Left ventricle myocardium superior (tissue), 1 donor: Measurements from ENCODE around the gene SLC46A1. TPM values are rescaled to one million over a fixed set of nuclear protein-coding genes. Genes with fewer than 3 reads are reported as not detected.

Experiments
- ATAC-seq: fragments of 200-7000 bp; cut with Tn5 transposase; one replicate; pipeline ENCODE4 v1.9.1; 2020; ENCODE audit warnings: mild to moderate bottlenecking, moderate library complexity
- DNase-seq: peaks from one replicate; pipeline ENCODE4 v3.0.0-alpha.2; 2020
- intact Hi-C: fragments of 100-400 bp; cut with micrococcal nuclease; formaldehyde crosslinking; loops from one replicate; pipeline ENCODE4 v1.11.0; 2022
- total RNA-seq: library from RNA; stranded (reverse); fragmentation: NEBNext Ultra II Directional; extraction: Animal tissue kit (Norgen Biotek cat#: 25700); gene quantifications from one replicate; pipeline ENCODE4 v1.2.1, GENCODE V29; 2021
- donor health status: DM: no; HTN: yes; CAD: no; lungs with severe emphysema.

Gene SLC46A1
- total RNA-seq, 1 donor from 2014 or later = 7.9 TPM

GRCh38 chr17:28386391-28386790 is 19.6 kb downstream of the SLC46A1 start:
- intact Hi-C loops = no loop called here
- DNase-seq (no peak), ATAC-seq (no peak)

- no peak for DNase-seq
- no peak for ATAC-seq
- intact Hi-C loops = no loop called here
Observed at GRCh38 chr17:28385406-28385805, 20.6 kb downstream of the SLC46A1 start.

GRCh38 chr17:28385037-28385400 is 21.0 kb downstream of the SLC46A1 start:
- DNase-seq (no peak), ATAC-seq (peak; percentile 32)
- intact Hi-C loops = no loop called here

- peak; percentile 88 for ATAC-seq
- peak; percentile 65 for DNase-seq
- intact Hi-C loops = no loop called here
Observed at GRCh38 chr17:28384281-28385036, 21.6 kb downstream of the SLC46A1 start.

GRCh38 chr17:28381141-28381825 is 24.7 kb downstream of the SLC46A1 start:
- ATAC-seq (peak; percentile 35), DNase-seq (peak; percentile 49)
- intact Hi-C loops = no loop called here

- ATAC-seq = no peak
- intact Hi-C loops = no loop called here
Observed at GRCh38 chr17:28379814-28380801, 25.9 kb downstream of the SLC46A1 start.

GRCh38 chr17:28372945-28373274 is 33.1 kb downstream of the SLC46A1 start:
- ATAC-seq (no peak), DNase-seq (no peak)
- intact Hi-C loops = no loop called here

More at GRCh38 chr17:28379814-28380801, 25.9 kb downstream of the SLC46A1 start:
- no peak for DNase-seq

GRCh38 chr17:28372203-28372944 is 33.6 kb downstream of the SLC46A1 start:
- intact Hi-C loops = no loop called here
- ATAC-seq (peak; percentile 7), DNase-seq (peak; percentile 52)

GRCh38 chr17:28371245-28372202 is 34.5 kb downstream of the SLC46A1 start, which contains the start of gene SARM1:
Gene SARM1 (plus strand): TSS chr17:28371694. CDS start chr17:28372033, 339 bp downstream.
- ATAC-seq (peak; percentile 91), DNase-seq (peak; percentile 92)
- intact Hi-C loops = no loop called here

GRCh38 chr17:28370744-28371103 is 35.3 kb downstream of the SLC46A1 start:
- DNase-seq = no peak
- intact Hi-C loops = no loop called here

GRCh38 chr17:28370035-28370743 is 35.8 kb downstream of the SLC46A1 start, which contains the start of gene VTN:
Gene VTN (minus strand): TSS chr17:28370307. CDS start chr17:28370203, 104 bp downstream.
- DNase-seq (peak; percentile 61), ATAC-seq (peak; percentile 51)
- intact Hi-C loops = no loop called here

More at GRCh38 chr17:28370744-28371103, 35.3 kb downstream of the SLC46A1 start:
- ATAC-seq = no peak

- DNase-seq = no peak
- intact Hi-C loops = no loop called here
- no peak for ATAC-seq
Observed at GRCh38 chr17:28369684-28370034, 36.4 kb downstream of the SLC46A1 start.

GRCh38 chr17:28368915-28369683 is 36.9 kb downstream of the SLC46A1 start:
- ATAC-seq (no peak), DNase-seq (no peak)
- intact Hi-C loops = no loop called here

GRCh38 chr17:28368306-28368831 is 37.6 kb downstream of the SLC46A1 start:
- no peak for DNase-seq
- intact Hi-C loops = no loop called here
- ATAC-seq = no peak

GRCh38 chr17:28367641-28368305 is 38.2 kb downstream of the SLC46A1 start:
- no peak for DNase-seq
- no peak for ATAC-seq
- intact Hi-C loops = no loop called here

- ATAC-seq = no peak
- no peak for DNase-seq
- intact Hi-C loops = no loop called here
Observed at GRCh38 chr17:28366605-28367004, 39.4 kb downstream of the SLC46A1 start.
